Spleen (tissue), 11 donors: ENCODE measurements around the gene RIOK2. TPM values are rescaled to one million over a fixed set of nuclear protein-coding genes. Genes with fewer than 3 reads are reported as not detected.

Source experiments
- DNase-seq: peaks from one replicate; pipeline ENCODE4 v3.0.0-alpha.2; 2020
- H3K27ac ChIP-seq, 8 donors: fragments of 200-600 bp; sonication (generic) in 7 of 8; 1 replicate in 4 of 8; 2 replicates in 4 of 8; pipeline versions ENCODE4 v1.5.0 to v1.8.0; 2016 to 2021; ENCODE audit warnings: inconsistent platforms in 4 of 8, mild to moderate bottlenecking in 4 of 8, moderate library complexity in 1 of 8
- H3K27me3 ChIP-seq, 7 donors: fragments of 200-600 bp; sonication (generic) in 6 of 7; replicated peaks in 1 of 7; 1 replicate in 4 of 7; 2 replicates in 3 of 7; pipeline versions ENCODE4 v1.5.0 to v1.8.0; 2016 to 2021; ENCODE audit warnings: inconsistent platforms in 3 of 7, mild to moderate bottlenecking in 1 of 7
- H3K36me3 ChIP-seq, 6 donors: fragments of 200-600 bp; sonication (generic) in 5 of 6; 1 replicate in 4 of 6; 2 replicates in 2 of 6; pipeline versions ENCODE4 v1.5.0 to v1.8.0; 2016 to 2021; ENCODE audit warnings: inconsistent platforms in 2 of 6
- H3K4me1 ChIP-seq, 6 donors: fragments of 200-600 bp; sonication (generic) in 5 of 6; 1 replicate in 3 of 6; 2 replicates in 3 of 6; pipeline versions ENCODE4 v1.5.0 to v1.8.0; 2016 to 2021; ENCODE audit warnings: inconsistent platforms in 3 of 6
- H3K4me3 ChIP-seq, 8 donors: fragments of 200-600 bp; sonication (generic) in 7 of 8; 1 replicate in 4 of 8; 2 replicates in 4 of 8; pipeline versions ENCODE4 v1.5.0 to v1.8.0; 2016 to 2021; ENCODE audit warnings: inconsistent platforms in 4 of 8, mild to moderate bottlenecking in 4 of 8, moderate library complexity in 2 of 8
- H3K9me3 ChIP-seq, 8 donors: fragments of 200-600 bp; sonication (generic) in 7 of 8; 1 replicate in 4 of 8; 2 replicates in 4 of 8; pipeline versions ENCODE4 v1.5.0 to v1.8.0; 2016 to 2021; ENCODE audit warnings: inconsistent platforms in 4 of 8
- CTCF ChIP-seq, 11 experiments: fragments of 200-600 bp in 7 of 11; fragments of 450-650 bp in 4 of 11; sonication (generic) in 4 of 11; IDR thresholded peaks in 8 of 11; conservative IDR thresholded peaks in 3 of 11; 1 replicate in 7 of 11; 2 replicates in 4 of 11; pipeline versions ENCODE4 v1.4.0 to v1.8.0; 2016 to 2021; ENCODE audit warnings: antibody characterized with exemption in 11 of 11, inconsistent platforms in 4 of 11, mild to moderate bottlenecking in 1 of 11
- POLR2A ChIP-seq, 3 donors: fragments of 450-650 bp; IDR thresholded peaks; one replicate each; pipeline ENCODE4 v1.5.1; 2017; ENCODE audit warnings: antibody characterized with exemption in 3 of 3, mild to moderate bottlenecking in 1 of 3
- POLR2AphosphoS5 ChIP-seq, 3 donors: sonication (generic); formaldehyde crosslinking; IDR thresholded peaks; one replicate each; pipeline ENCODE4 v1.5.1; 2017; ENCODE audit warnings: antibody characterized with exemption in 3 of 3
- WGBS, 5 donors: extraction: QIAGEN DNeasy Blood & Tissue Kit in 3 of 5; methylation state at CpG; one replicate each; pipeline versions ENCODE4 v1.1.5 to v1.1.7; 2013 to 2018; 5-methylcytosine and 5-hydroxymethylcytosine counted together
- intact Hi-C: fragments of 100-400 bp; cut with DNase I; formaldehyde crosslinking; loops from one replicate; pipeline ENCODE4 v1.15.0; 2023; ENCODE audit warnings: low total_unique reads
- polyA plus RNA-seq, 3 donors: library from polyadenylated mRNA; stranded (reverse); fragments of 200-250 nt; gene quantifications; one replicate each; pipeline ENCODE4 v1.2.1, GENCODE V29; 2013
- total RNA-seq, 7 donors: library from RNA; depleted of rRNA in 3 of 7; stranded (reverse); fragments of >200 nt in 3 of 7; fragmentation: NEBNext Ultra II Directional in 4 of 7; extraction: Animal tissue kit (Norgen Biotek cat#: 25700) in 4 of 7; gene quantifications; one replicate each; pipeline versions ENCODE4 v1.1.0 to v1.2.1, GENCODE V29; 2016 to 2021
- donor health status: healthy with polysubstance abuse.
- donor health status: DM: no; HTN: no; CAD: no; lungs with moderate emphysema.
- donor health status: DM: no; HTN: no; CAD: no.
- donor health status: Bipolar disorder and iron deficiency.
- donor health status: healthy.
- donor health status: DM: no; HTN: no; CAD: no.
- donor health status: DM: yes; HTN: yes; CAD: no.

Gene RIOK2
- total and polyA plus RNA-seq, 10 donors = 8.5 to 30.0 (median 16.7) TPM

GRCh38 chr5:97151370-97151769 is 31.7 kb downstream of the RIOK2 start:
- intact Hi-C loops = no loop called here
- WGBS, 5 donors = 84 to 94% (median 90%) methylated on average over 3 of the region's 3 CpGs
- DNase-seq = no peak

GRCh38 chr5:97150401-97150800 is 32.6 kb downstream of the RIOK2 start:
- Histone ChIP-seq H3K9me3 (no peaks in the 10 kb centered on the region), H3K36me3 (no peaks in the 10 kb centered on the region), H3K4me1 (no peaks in the 10 kb centered on the region), H3K27me3 (no peaks in the 10 kb centered on the region), H3K4me3 (no peak overlapping the region), H3K27ac (no peak overlapping the region)
- DNase-seq = no peak
- intact Hi-C loops = no loop called here
- WGBS, 5 donors = 72 to 89% (median 80%) methylated on average over 1 of the region's 1 CpG
- TF ChIP-seq CTCF (IDR thresholded peaks at IDR 0.05 in 8 of 11, conservative IDR thresholded peaks at IDR 0.05 in 3 of 11) (no peak), POLR2AphosphoS5 (IDR thresholded peaks at IDR 0.05) (no peak), POLR2A (IDR thresholded peaks at IDR 0.05) (no peak)

More at GRCh38 chr5:97151370-97151769, 31.7 kb downstream of the RIOK2 start:
- no peaks in the 10 kb centered on the region for H3K27me3 ChIP-seq
- peaks cover 0 to 4% (median 0%) of the 10 kb centered on the region in 8 donors for H3K9me3 ChIP-seq
- TF ChIP-seq POLR2A (IDR thresholded peaks at IDR 0.05) (no peak), POLR2AphosphoS5 (IDR thresholded peaks at IDR 0.05) (no peak), CTCF (IDR thresholded peaks at IDR 0.05 in 8 of 11, conservative IDR thresholded peaks at IDR 0.05 in 3 of 11) (no peak)
- H3K36me3 ChIP-seq = no peaks in the 10 kb centered on the region
- no peaks in the 10 kb centered on the region for H3K4me1 ChIP-seq
- H3K4me3 ChIP-seq = no peak overlapping the region
- H3K27ac ChIP-seq = no peak overlapping the region

GRCh38 chr5:97149709-97150108 is 33.3 kb downstream of the RIOK2 start:
- H3K4me3 ChIP-seq = no peak overlapping the region
- intact Hi-C loops = no loop called here
- TF ChIP-seq POLR2AphosphoS5 (IDR thresholded peaks at IDR 0.05) = no peak
- TF ChIP-seq POLR2A (IDR thresholded peaks at IDR 0.05) = no peak
- no peak for TF ChIP-seq CTCF (IDR thresholded peaks at IDR 0.05 in 8 of 11, conservative IDR thresholded peaks at IDR 0.05 in 3 of 11)
- 77 to 89% (median 86%) methylated on average over 2 of the region's 2 CpGs for WGBS, 5 donors
- no peak for DNase-seq
- H3K4me1 ChIP-seq = no peaks in the 10 kb centered on the region
- no peaks in the 10 kb centered on the region for H3K9me3 ChIP-seq
- no peak overlapping the region for H3K27ac ChIP-seq
- H3K27me3 ChIP-seq = no peaks in the 10 kb centered on the region
- H3K36me3 ChIP-seq = no peaks in the 10 kb centered on the region

- no peak for DNase-seq
- no peaks in the 10 kb centered on the region for H3K36me3 ChIP-seq
- H3K27me3 ChIP-seq = no peaks in the 10 kb centered on the region
- no peaks in the 10 kb centered on the region for H3K4me1 ChIP-seq
- WGBS, 5 donors = 66 to 74% (median 74%) methylated on average over 3 of the region's 3 CpGs
- H3K27ac ChIP-seq = no peak overlapping the region
- H3K4me3 ChIP-seq = no peak overlapping the region
- H3K9me3 ChIP-seq = no peaks in the 10 kb centered on the region
- intact Hi-C loops = no loop called here
- TF ChIP-seq POLR2A (IDR thresholded peaks at IDR 0.05) = no peak
- TF ChIP-seq CTCF (IDR thresholded peaks at IDR 0.05 in 8 of 11, conservative IDR thresholded peaks at IDR 0.05 in 3 of 11) = no peak
- TF ChIP-seq POLR2AphosphoS5 (IDR thresholded peaks at IDR 0.05) = no peak
Observed at GRCh38 chr5:97148288-97148687, 34.8 kb downstream of the RIOK2 start.
